GM12878 (cell line): ENCODE measurements around the gene GPR137B. TPM values are rescaled to one million over a fixed set of nuclear protein-coding genes. Genes with fewer than 3 reads are reported as not detected.

Experiments
- ATAC-seq: fragments of 200-7000 bp; cut with Tn5 transposase; 3 replicates; pipeline ENCODE4 v1.9.1; 2020; ENCODE audit warnings: mild to moderate bottlenecking, moderate library complexity
- BruUV-seq: library from RNA; stranded (reverse); fragments of 400-500 nt; replicated peaks from 2 replicates; lab custom pipeline; 2021; lab: Mats Ljungman, UMichigan
- CTCF ChIA-PET: fragments of 300-600 bp; sonication (Branson Sonifier 250); formaldehyde crosslinking; extraction: SDS; loops from one replicate; lab custom pipeline; 2021; ENCODE audit warnings: inconsistent platforms; lab: Yijun Ruan, JAX
- POLR2A ChIA-PET: fragments of 350-600 bp; formaldehyde crosslinking; extraction: SDS; loops from one replicate; lab custom pipeline; 2021; ENCODE audit warnings: inconsistent platforms; lab: Charles Lee
- RAD21 ChIA-PET: fragments of 300-600 bp; sonication (Branson Sonifier 250); formaldehyde crosslinking; loops from one replicate; lab custom pipeline; 2023; ENCODE audit warnings: antibody characterized with exemption; ENCODE audit not compliant: unreplicated experiment; lab: Charles Lee
- SMC1A ChIA-PET: fragments of 300-600 bp; sonication (Branson Sonifier 250); formaldehyde crosslinking; loops from one replicate; lab custom pipeline; 2023; ENCODE audit not compliant: unreplicated experiment, uncharacterized antibody; lab: Charles Lee
- DNase-seq: peaks from one replicate; pipeline ENCODE4 v3.0.0-alpha.2; 2011; ENCODE audit warnings: low read depth, low spot score
- FAIRE-seq: peaks from 3 replicates; lab custom pipeline; 2011; peaks lifted over from hg19 to GRCh38; lab: Jason Lieb, UNC
- H2AFZ ChIP-seq: 2 replicates; pipeline ENCODE4 v1.6.0; 2011; ENCODE audit warnings: low read depth, low read length, control low read depth; ENCODE audit not compliant: control insufficient read depth
- H3K27ac ChIP-seq: 2 replicates; pipeline ENCODE4 v1.5.1; 2011; ENCODE audit warnings: control low read depth; ENCODE audit not compliant: control insufficient read depth, insufficient read depth
- H3K27me3 ChIP-seq, 2 experiments: replicated peaks in 1 of 2; 2 replicates each; pipeline versions ENCODE4 v1.6.0 to v1.6.1; 2011; ENCODE audit warnings: low read length in 1 of 2; ENCODE audit not compliant: control insufficient read depth in 2 of 2, insufficient read depth in 2 of 2
- H3K36me3 ChIP-seq, 2 experiments: 2 replicates each; pipeline ENCODE4 v1.5.1; 2011; ENCODE audit warnings: low read length in 1 of 2; ENCODE audit not compliant: control insufficient read depth in 2 of 2, insufficient read depth in 2 of 2
- H3K4me1 ChIP-seq: 2 replicates; pipeline ENCODE4 v1.6.1; 2011; ENCODE audit warnings: mild to moderate bottlenecking, low read length, moderate library complexity, mixed read lengths; ENCODE audit not compliant: control insufficient read depth, insufficient read depth
- H3K4me2 ChIP-seq: 2 replicates; pipeline ENCODE4 v1.6.0; 2011; ENCODE audit warnings: control low read depth; ENCODE audit not compliant: control insufficient read depth, insufficient read depth
- H3K4me3 ChIP-seq: fragments of 200-600 bp; sonication (generic); 2 replicates; pipeline ENCODE4 v1.5.1; 2016
- H3K79me2 ChIP-seq: 2 replicates; pipeline ENCODE4 v1.6.0; 2011; ENCODE audit warnings: low read length; ENCODE audit not compliant: control insufficient read depth, insufficient read depth
- H3K9ac ChIP-seq: 2 replicates; pipeline ENCODE4 v1.8.0; 2011; ENCODE audit warnings: low read length, control low read depth, mixed read lengths; ENCODE audit not compliant: control insufficient read depth, insufficient read depth
- H3K9me3 ChIP-seq: replicated peaks from 3 replicates; pipeline ENCODE4 v1.5.1; 2011; ENCODE audit warnings: mild to moderate bottlenecking, low read length; ENCODE audit not compliant: control insufficient read depth, insufficient read depth
- H4K20me1 ChIP-seq: 2 replicates; pipeline ENCODE4 v1.6.0; 2011; ENCODE audit not compliant: control insufficient read depth, insufficient read depth
- CBFB ChIP-seq: IDR thresholded peaks from 2 replicates; pipeline ENCODE4 v1.6.1; 2016; ENCODE audit warnings: antibody characterized with exemption, low read depth
- CBX3 ChIP-seq: fragments of 200-600 bp; sonication (generic); IDR thresholded peaks from 2 replicates; pipeline ENCODE4 v1.6.1; 2016; ENCODE audit warnings: low read depth, borderline replicate concordance
- CHD4 ChIP-seq: fragments of 200-600 bp; sonication (generic); IDR thresholded peaks from 2 replicates; pipeline ENCODE4 v1.6.1; 2016; ENCODE audit warnings: mild to moderate bottlenecking
- EGR1 ChIP-seq, 2 experiments: IDR thresholded peaks; 1 replicate in 1 of 2; 2 replicates in 1 of 2; pipeline ENCODE4 v1.6.1; 2011 to 2012; ENCODE audit warnings: low read depth in 2 of 2, low read length in 2 of 2, borderline replicate concordance in 1 of 2, mild to moderate bottlenecking in 1 of 2, moderate library complexity in 1 of 2
- ETV6 ChIP-seq, 2 experiments: fragments of 450-650 bp in 1 of 2; IDR thresholded peaks in 1 of 2; conservative IDR thresholded peaks in 1 of 2; 2 replicates each; pipeline ENCODE4 v1.6.1; 2014; ENCODE audit warnings: antibody characterized with exemption in 1 of 2, borderline replicate concordance in 1 of 2, low read depth in 1 of 2, mild to moderate bottlenecking in 1 of 2, moderate library complexity in 1 of 2
- FOS ChIP-seq: IDR thresholded peaks from 3 replicates; pipeline ENCODE4 v1.6.1; 2011; ENCODE audit warnings: borderline replicate concordance; ENCODE audit not compliant: insufficient read length; ENCODE audit errors: extremely low read depth
- JUNB ChIP-seq: IDR thresholded peaks from 2 replicates; pipeline ENCODE4 v1.6.1; 2016; ENCODE audit warnings: antibody characterized with exemption, mild to moderate bottlenecking
- NRF1 ChIP-seq: conservative IDR thresholded peaks from 2 replicates; pipeline ENCODE4 v1.6.1; 2011; ENCODE audit warnings: mild to moderate bottlenecking, low read depth, low read length, improper control_type of control experiment
- WRNIP1 ChIP-seq: IDR thresholded peaks from 2 replicates; pipeline ENCODE4 v1.6.1; 2011; ENCODE audit warnings: low read depth, low read length, improper control_type of control experiment, borderline replicate concordance
- WGBS: methylation state at CpG from one replicate; pipeline ENCODE4 v1.1.6; 2016; ENCODE audit warnings: low lambda C conversion rate; ENCODE audit not compliant: insufficient replicate concordance, insufficient coverage; ENCODE audit errors: missing lambda C conversion rate; 5-methylcytosine and 5-hydroxymethylcytosine counted together
- in situ Hi-C: fragments of 300-500 bp; cut with MboI; formaldehyde crosslinking; loops from 9 replicates; pipeline ENCODE4 v1.14.3; 2018; ENCODE audit warnings: mixed read lengths
- intact Hi-C: fragments of 100-400 bp; cut with micrococcal nuclease; formaldehyde crosslinking; loops from one replicate; pipeline ENCODE4 v1.14.2; 2022; ENCODE audit not compliant: unreplicated experiment
- polyA plus RNA-seq, 11 experiments: library from polyadenylated mRNA; depleted of rRNA in 4 of 11; unstranded in 6 of 11; stranded (reverse) in 5 of 11; fragments of >200 nt; fragmentation: Nextera tagmentation in 4 of 11; fragmentation: Illumina TruSeq in 1 of 11; extraction: Ambion mirVana in 4 of 11; extraction: Trizol in 1 of 11; gene quantifications; 1 replicate in 1 of 11; 2 replicates in 10 of 11; pipeline versions ENCODE4 v1.2.1 to v1.2.3, GENCODE V29; 2011 to 2016; ENCODE audit warnings: inconsistent platforms in 2 of 11, missing spikeins in 2 of 11, low read depth in 1 of 11
- total RNA-seq, 4 experiments: library from RNA; depleted of rRNA in 3 of 4; stranded (reverse); fragments of >200 nt in 3 of 4; fragmentation: Illumina TruSeq in 1 of 4; extraction: Trizol in 1 of 4; gene quantifications; 2 replicates each; pipeline versions ENCODE4 v1.2.1 to v1.2.3, GENCODE V29; 2013 to 2021
- TF ChIP-seq, protein P1 (sequence below): IDR thresholded peaks from 2 replicates; pipeline ENCODE4 v1.6.1; 2012; ENCODE audit warnings: low read depth, low read length, improper control_type of control experiment
- TF ChIP-seq, protein P2 (sequence below): fragments of 450-650 bp; IDR thresholded peaks from 2 replicates; pipeline ENCODE4 v1.6.1; 2016; ENCODE audit warnings: mild to moderate bottlenecking
- TF ChIP-seq, protein P3 (sequence below): IDR thresholded peaks from 2 replicates; pipeline ENCODE4 v1.6.1; 2011; ENCODE audit warnings: low read depth, mild to moderate bottlenecking, low read length, moderate library complexity, borderline replicate concordance; ENCODE audit errors: extremely low read depth
- TF ChIP-seq, protein P4 (sequence below), 3 experiments: IDR thresholded peaks in 2 of 3; conservative IDR thresholded peaks in 1 of 3; 2 replicates each; pipeline ENCODE4 v1.5.1; 2011; ENCODE audit warnings: low read depth in 3 of 3, low read length in 3 of 3, mild to moderate bottlenecking in 3 of 3, control low read depth in 2 of 3, moderate library complexity in 2 of 3, inconsistent platforms in 1 of 3, mixed read lengths in 1 of 3; ENCODE audit not compliant: control insufficient read depth in 2 of 3, insufficient read depth in 1 of 3; ENCODE audit errors: extremely low read depth in 1 of 3

GPR137B gene
- total and polyA plus RNA-seq, 10 of the 15 experiments (the other 5 are each of a cell fraction or from before 2014, with no cell fraction given), result 5.4 to 20.8 (median 12.5) TPM

DNA sequence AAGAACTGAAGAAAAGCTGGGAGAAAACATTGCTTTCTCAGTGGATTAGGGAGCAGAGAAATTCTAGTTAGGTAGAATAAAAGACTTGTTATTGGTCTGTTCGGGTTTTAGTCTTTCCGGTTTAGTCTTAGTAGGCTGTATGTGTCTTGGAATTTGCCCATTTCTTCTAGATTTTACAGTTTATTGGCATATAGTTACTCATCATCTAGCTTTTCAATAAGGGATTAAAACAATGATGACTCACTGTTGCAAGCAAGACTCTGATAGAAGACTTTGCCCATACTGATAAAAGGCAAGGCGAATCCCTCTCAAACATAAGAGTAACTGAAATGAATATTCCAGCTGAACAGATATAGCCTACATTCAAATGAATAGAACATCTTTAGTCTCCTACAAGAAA, 62.3 kb downstream of the GPR137B start:
- 93% methylated on average over 3 of the region's 3 CpGs for WGBS
- CTCF ChIA-PET, result interaction anchor here (1.1 kb wide), 1 partner anchor 48 kb away, joined by 3 read pairs; no protein-coding TSS in a partner anchor
- intact Hi-C loops, result loop anchor here (10.0 kb wide), 1 partner anchor 100 kb away; no protein-coding TSS in a partner anchor
- TF ChIP-seq, protein P1, sequence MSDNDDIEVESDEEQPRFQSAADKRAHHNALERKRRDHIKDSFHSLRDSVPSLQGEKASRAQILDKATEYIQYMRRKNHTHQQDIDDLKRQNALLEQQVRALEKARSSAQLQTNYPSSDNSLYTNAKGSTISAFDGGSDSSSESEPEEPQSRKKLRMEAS, result no peak
- TF ChIP-seq JUNB (no peak), FOS (no peak), WRNIP1 (no peak), NRF1 (no peak), EGR1 (IDR thresholded peaks at IDR 0.05; ENCODE audit: borderline replicate concordance in 1 of 2, low read depth in 2 of 2, low read length in 2 of 2) (no peak), ETV6 (conservative IDR thresholded peaks at IDR 0.05 in 1 of 2, IDR thresholded peaks at IDR 0.05 in 1 of 2; ENCODE audit: borderline replicate concordance in 1 of 2, low read depth in 1 of 2) (no peak), CBX3 (no peak), CHD4 (no peak), CBFB (no peak)
- TF ChIP-seq, protein P2, sequence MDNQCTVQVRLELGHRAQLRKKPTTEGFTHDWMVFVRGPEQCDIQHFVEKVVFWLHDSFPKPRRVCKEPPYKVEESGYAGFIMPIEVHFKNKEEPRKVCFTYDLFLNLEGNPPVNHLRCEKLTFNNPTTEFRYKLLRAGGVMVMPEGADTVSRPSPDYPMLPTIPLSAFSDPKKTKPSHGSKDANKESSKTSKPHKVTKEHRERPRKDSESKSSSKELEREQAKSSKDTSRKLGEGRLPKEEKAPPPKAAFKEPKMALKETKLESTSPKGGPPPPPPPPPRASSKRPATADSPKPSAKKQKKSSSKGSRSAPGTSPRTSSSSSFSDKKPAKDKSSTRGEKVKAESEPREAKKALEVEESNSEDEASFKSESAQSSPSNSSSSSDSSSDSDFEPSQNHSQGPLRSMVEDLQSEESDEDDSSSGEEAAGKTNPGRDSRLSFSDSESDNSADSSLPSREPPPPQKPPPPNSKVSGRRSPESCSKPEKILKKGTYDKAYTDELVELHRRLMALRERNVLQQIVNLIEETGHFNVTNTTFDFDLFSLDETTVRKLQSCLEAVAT, result no peak
- TF ChIP-seq, protein P3, sequence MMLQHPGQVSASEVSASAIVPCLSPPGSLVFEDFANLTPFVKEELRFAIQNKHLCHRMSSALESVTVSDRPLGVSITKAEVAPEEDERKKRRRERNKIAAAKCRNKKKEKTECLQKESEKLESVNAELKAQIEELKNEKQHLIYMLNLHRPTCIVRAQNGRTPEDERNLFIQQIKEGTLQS, result no peak
- TF ChIP-seq, protein P4, sequence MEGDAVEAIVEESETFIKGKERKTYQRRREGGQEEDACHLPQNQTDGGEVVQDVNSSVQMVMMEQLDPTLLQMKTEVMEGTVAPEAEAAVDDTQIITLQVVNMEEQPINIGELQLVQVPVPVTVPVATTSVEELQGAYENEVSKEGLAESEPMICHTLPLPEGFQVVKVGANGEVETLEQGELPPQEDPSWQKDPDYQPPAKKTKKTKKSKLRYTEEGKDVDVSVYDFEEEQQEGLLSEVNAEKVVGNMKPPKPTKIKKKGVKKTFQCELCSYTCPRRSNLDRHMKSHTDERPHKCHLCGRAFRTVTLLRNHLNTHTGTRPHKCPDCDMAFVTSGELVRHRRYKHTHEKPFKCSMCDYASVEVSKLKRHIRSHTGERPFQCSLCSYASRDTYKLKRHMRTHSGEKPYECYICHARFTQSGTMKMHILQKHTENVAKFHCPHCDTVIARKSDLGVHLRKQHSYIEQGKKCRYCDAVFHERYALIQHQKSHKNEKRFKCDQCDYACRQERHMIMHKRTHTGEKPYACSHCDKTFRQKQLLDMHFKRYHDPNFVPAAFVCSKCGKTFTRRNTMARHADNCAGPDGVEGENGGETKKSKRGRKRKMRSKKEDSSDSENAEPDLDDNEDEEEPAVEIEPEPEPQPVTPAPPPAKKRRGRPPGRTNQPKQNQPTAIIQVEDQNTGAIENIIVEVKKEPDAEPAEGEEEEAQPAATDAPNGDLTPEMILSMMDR (IDR thresholded peaks at IDR 0.05 in 2 of 3, conservative IDR thresholded peaks at IDR 0.05 in 1 of 3; ENCODE audit: control insufficient read depth in 2 of 3, extremely low read depth in 1 of 3, insufficient read depth in 1 of 3, low read depth in 3 of 3, low read length in 3 of 3), result no peak
- TF ChIP-seq, all 136 proteins: peak for 0
- Histone ChIP-seq H3K4me2 (no peak overlapping the region), H3K27ac (no peak overlapping the region), H4K20me1 (no peaks in the 10 kb centered on the region), H3K9ac (no peak overlapping the region), H3K4me3 (no peak overlapping the region), H3K79me2 (no peaks in the 10 kb centered on the region), H2AFZ (no peak overlapping the region), H3K27me3 (no peaks in the 10 kb centered on the region), H3K9me3 (peaks cover 13% of the 10 kb centered on the region), H3K36me3 (peaks cover 8 to 18% of the 10 kb centered on the region in 2 experiments; a peak in 3 of 4 replicates), H3K4me1 (no peaks in the 10 kb centered on the region)
- ATAC-seq (no peak), FAIRE-seq (no peak), DNase-seq (no peak)
- SMC1A ChIA-PET, result no interaction called here
- RAD21 ChIA-PET, result interaction anchor here (0.6 kb wide), 1 partner anchor 48 kb away, joined by 3 read pairs; no protein-coding TSS in a partner anchor
- POLR2A ChIA-PET, result no interaction called here
- in situ Hi-C loops, result no loop called here
- no TSS peak for BruUV-seq
